Measurements from ENCODE around the gene CRYBA4.

DNA sequence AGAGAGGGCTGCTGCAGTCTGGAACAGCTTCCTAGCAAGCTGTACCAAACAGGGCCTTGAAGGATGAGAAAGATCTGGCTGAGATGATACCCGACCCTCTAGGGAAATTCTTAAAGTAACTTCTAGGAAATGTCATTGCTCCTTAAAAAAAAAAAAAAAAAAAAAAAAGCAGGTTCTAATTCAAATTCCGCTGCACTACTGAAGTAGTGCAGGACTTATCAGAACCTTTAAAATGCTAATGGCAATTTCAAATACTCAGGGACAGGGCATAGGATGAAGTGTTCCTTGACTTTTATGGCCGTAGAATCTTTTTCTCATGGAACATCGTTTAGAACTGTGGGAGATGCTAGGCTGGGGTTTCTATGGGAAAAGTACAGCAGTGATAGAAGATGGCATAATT is 48.7 kb downstream of the CRYBA4 start:
- TF ChIP-seq, protein P1, sequence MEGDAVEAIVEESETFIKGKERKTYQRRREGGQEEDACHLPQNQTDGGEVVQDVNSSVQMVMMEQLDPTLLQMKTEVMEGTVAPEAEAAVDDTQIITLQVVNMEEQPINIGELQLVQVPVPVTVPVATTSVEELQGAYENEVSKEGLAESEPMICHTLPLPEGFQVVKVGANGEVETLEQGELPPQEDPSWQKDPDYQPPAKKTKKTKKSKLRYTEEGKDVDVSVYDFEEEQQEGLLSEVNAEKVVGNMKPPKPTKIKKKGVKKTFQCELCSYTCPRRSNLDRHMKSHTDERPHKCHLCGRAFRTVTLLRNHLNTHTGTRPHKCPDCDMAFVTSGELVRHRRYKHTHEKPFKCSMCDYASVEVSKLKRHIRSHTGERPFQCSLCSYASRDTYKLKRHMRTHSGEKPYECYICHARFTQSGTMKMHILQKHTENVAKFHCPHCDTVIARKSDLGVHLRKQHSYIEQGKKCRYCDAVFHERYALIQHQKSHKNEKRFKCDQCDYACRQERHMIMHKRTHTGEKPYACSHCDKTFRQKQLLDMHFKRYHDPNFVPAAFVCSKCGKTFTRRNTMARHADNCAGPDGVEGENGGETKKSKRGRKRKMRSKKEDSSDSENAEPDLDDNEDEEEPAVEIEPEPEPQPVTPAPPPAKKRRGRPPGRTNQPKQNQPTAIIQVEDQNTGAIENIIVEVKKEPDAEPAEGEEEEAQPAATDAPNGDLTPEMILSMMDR (conservative IDR thresholded peaks at IDR 0.05), result no peak
- no peak for TF ChIP-seq ZFX (IDR thresholded peaks at IDR 0.05)
